Frontal cortex (tissue), 4 donors: Measurements from ENCODE around the gene SH3RF3. TPM values are rescaled to one million over a fixed set of nuclear protein-coding genes. Genes with fewer than 3 reads are reported as not detected.
"Not testable (repeated sequence)": the region's sequence is repeated elsewhere in the genome, so short reads cannot be mapped to it uniquely, and the experiment has no call there.

Experiments
- DNase-seq, 2 donors: peaks; one replicate each; pipeline ENCODE4 v3.0.0; 2012; ENCODE audit warnings: low spot score in 2 of 2
- FAIRE-seq: peaks from 2 replicates; lab custom pipeline; 2012; peaks lifted over from hg19 to GRCh38; lab: Jason Lieb, UNC
- total RNA-seq: library from RNA; depleted of rRNA; stranded (reverse); fragments of >200 nt; gene quantifications from one replicate; pipeline ENCODE4 v1.2.3, GENCODE V29; 2014
- donor health status: control.
- donor health status: control.
- donor health status: control.

SH3RF3 gene
- total RNA-seq, 1 donor from 2014 or later = 9.0 TPM

DNA sequence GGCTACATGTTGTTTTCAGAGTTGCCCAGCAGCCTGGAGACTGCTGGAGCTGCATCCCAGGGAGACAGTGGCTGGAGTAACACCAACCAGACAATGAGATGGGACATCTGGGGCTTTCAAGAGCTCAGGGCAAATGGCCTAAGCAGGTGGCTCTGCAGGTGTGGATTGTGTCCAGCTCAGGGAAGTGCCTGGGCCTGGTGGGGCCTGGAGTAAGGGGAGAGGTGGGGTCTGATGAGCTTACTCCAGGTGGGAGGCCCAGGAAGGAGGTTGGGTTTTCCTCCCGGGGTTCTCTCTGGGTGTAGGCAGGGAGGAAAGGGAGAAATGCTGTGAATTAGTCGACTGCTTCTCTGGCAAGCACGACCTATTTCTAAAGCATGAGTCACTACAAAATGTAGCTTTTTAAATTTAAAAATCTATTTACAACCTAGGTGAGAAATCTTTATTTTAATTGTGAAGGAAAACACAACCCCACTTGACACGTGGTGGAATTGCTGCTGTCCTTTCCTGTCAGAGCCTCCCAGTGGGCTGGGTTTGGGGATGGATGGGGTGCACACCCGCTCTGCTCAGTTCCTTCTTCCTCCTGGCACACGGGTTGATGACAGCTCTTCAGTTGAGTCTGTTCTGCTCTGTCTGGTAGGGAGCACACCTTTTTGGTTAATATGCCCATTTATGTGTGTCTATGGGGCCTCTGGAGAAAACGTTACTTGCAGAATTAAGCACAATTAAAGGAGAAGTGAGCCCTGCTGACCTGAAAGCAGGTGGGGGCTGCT, 81.6 kb downstream of the SH3RF3 start:
- FAIRE-seq (no peak), DNase-seq (no peak)

DNA sequence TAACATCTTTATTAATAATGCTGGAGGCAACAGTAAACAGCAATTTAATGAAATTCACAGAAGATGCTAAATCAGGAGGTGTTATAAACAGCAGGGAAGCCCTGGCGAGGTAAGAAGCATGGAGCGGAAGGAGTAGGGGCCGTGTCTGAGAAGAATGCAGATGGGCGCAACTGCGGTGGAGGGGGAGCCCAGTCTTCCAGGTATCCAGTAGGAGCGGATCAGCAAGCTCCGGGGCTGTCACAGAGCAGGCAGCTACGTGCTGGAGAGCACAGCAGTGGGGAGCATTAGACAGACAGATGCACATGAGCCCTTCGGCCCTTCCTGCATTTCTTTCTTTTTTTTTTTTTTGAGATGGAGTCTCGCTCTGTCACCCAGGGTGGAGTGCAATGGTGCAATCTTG, 82.3 kb downstream of the SH3RF3 start:
- no peak for DNase-seq
- FAIRE-seq = no peak

GRCh38 chr2:109212836-109213563, 84.0 kb downstream of the SH3RF3 start:
- FAIRE-seq = no peak
- no peak for DNase-seq

DNA sequence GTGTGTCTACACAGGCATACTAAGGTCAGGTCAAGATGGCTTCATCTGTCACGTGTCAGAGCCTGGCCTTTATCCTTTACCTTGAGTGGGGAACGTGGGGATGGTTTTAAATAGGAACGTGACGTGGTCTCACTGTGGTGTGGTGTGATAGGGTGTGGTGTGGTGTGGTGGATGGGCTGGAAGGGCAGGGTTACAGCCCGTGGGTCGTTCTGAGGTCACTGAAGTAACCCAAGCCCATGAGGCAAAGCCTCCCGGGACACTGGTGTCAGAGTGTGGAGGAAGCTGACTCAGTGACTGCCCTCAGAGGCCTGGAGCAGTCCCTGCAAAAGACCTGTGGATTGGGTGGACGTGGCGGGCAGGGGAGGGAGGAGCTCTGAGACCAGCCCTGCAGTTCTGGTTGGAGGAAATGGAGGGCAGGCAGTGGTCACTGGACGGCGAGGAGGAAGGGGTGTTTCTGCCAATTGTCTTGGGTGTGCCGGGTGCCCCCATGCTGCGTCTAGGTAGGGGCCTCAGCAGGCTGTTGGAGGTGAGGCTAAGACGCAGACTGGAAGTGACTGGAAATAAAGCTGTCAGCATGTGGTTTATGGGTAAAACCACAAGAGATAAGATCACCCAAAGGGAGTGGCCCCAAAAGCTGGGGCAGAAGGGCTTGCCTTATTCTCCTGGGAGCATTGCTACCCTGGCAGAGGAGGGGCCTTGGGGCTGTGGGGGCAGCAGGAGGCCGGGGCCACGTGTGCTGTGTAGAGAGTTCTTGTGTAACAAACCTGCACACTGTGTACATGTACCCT, 84.8 kb downstream of the SH3RF3 start:
- DNase-seq (no peak), FAIRE-seq (no peak)

- FAIRE-seq (no peak), DNase-seq (no peak)
Observed at GRCh38 chr2:109214651-109215371, 85.8 kb downstream of the SH3RF3 start.

GRCh38 chr2:109215866-109216265, 86.9 kb downstream of the SH3RF3 start:
- DNase-seq (no peak), FAIRE-seq (no peak)

- DNase-seq (no peak), FAIRE-seq (no peak)
Observed at GRCh38 chr2:109216332-109216731, 87.3 kb downstream of the SH3RF3 start.

DNA sequence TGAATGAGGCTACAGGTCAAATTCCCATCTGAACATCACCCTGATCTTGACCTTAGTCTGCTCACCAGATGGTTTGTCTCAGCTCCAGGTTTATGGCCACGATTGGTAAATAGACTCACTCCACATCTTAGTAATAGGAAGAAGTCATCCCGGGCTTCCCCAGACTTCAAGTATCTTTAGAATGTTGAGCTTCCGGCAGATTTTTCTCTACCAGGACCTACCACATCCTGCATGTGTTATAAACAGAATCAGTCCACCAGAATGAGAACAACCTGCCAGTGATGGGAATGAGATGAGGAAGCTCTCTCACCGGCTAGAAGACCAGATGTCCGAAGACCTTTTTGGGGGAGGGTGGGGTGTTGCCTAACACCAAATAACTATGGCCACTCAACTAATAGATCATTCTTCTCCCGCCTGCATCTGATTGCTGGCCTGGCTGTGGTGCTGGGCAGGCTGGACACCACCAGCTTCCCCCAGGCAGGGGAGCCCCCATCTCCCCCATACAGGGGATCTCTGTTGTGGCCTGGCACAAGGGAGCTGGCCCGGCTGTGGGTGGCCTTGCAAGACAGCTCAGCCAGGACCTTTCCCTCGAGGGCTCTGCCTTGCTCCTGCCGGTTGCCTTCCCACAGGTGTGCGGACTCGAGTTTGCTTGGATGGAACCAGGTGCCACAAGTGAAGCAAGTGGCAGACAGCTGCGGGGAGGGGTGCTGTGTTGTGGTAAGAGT, 88.5 kb downstream of the SH3RF3 start:
- FAIRE-seq = no peak
- DNase-seq = no peak

DNA sequence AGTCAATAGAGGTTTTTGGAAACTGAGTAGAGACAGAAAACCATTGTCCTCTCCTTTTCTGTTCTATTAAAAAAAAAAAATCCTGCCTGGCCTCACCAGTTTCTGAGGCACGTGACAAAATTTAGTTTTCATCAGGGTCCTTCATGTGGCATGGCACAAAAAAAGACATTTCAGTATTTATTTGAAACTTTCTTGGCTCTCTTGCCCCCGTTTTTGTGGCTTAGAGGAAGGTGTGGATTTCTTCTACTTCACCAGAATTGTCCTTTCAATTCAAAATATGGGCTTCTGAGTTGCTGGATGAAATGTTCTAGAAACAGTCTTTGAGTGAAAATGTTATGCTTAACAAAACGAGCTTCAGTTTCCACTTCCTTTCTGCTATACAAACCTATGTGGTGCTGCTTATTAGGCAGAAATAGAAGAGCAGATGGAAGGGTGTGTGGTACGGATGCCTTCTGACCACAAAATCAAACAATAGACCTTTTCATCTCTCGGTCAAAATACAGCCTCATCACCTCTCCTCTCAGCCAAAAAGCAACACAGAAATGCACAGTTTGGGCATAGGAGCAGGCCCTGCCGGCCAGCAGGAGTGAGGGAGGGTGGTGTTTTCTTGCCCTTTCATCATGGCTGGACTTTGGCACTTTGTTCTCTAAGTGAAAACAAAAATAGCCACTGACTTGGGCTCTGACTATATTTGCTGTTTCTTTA, 89.2 kb downstream of the SH3RF3 start:
- no peak for DNase-seq
- FAIRE-seq = no peak

- FAIRE-seq (no peak), DNase-seq (no peak)
Observed at GRCh38 chr2:109218792-109219126, 89.8 kb downstream of the SH3RF3 start.

DNA sequence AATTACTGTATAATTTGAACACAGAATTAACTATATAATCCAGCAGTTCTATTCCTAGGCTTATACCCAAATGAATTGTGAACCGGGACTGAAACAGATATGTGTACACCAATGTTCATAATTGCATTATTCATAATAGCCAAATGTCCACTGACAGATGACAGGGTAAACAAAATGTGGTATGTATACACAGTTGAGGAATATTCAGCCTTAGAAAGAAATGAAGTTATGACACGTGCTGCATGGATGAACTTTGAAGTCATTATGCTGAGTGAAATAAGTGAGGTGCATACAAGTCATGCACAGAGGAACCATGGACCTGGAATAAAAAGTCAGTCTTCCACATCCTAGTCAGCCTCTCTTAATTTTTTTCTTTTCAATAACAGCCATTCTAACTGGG, 91.9 kb downstream of the SH3RF3 start:
- DNase-seq (no peak), FAIRE-seq (no peak)

GRCh38 chr2:109221316-109221715, 92.3 kb downstream of the SH3RF3 start:
- not testable (repeated sequence) for FAIRE-seq, DNase-seq

GRCh38 chr2:109222422-109222821, 93.4 kb downstream of the SH3RF3 start:
- no peak for DNase-seq
- FAIRE-seq = no peak

DNA sequence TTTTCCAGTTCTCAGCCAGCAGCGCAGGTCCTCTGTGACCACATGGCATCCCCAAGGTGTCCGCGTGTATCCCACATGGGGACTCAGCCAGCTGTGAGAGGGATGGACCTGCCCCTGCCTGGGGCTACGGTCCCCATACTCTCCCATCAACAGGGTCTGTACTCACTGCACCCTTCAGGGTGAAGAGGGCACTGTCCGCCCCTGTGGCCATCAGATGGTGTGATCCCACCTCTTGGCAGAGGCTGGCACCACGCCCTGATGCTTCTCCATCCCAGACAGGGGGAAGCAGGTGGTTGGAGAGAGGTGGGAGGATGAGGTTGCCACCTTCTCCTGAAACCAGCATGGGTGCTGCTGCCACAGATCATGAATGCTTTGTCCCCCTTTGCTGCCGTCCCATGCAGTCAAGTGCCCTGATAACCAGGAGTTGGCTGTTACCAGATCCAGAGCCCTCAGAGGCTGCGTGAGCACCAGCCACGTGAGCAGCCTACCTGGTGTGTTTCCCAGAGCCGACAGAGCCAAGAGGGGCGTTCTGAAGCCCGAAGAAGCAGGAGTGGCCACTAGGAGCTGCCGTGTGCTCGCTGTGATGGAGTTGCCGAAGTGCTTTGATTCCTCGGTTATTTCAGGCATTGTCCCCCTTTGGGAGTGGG, 93.9 kb downstream of the SH3RF3 start:
- no peak for DNase-seq

DNA sequence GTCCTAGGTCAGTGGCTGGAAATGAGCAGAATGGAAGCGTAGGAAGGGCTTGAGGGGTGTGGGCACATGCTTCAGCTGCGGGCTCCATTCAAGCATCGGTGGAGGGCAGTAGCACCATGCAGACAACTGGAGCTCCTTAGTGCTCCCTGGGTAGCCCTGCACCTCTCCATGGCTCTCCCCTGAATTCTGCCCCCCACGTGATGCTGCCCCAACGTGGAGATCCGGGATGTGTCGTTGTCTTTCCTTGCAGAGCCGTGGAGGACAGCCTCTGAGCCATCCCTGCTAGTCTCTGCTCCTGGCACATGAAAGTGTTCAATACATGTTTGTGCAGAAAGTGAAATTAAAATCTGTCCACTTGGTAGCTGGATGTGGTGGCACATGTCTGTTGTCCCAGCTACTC, 94.5 kb downstream of the SH3RF3 start:
- FAIRE-seq = no peak
- DNase-seq = no peak

More for the DNA sequence above, 93.9 kb downstream of the SH3RF3 start:
- FAIRE-seq = no peak

- FAIRE-seq = not testable (repeated sequence)
Observed at GRCh38 chr2:109224341-109224740, 95.3 kb downstream of the SH3RF3 start.

DNA sequence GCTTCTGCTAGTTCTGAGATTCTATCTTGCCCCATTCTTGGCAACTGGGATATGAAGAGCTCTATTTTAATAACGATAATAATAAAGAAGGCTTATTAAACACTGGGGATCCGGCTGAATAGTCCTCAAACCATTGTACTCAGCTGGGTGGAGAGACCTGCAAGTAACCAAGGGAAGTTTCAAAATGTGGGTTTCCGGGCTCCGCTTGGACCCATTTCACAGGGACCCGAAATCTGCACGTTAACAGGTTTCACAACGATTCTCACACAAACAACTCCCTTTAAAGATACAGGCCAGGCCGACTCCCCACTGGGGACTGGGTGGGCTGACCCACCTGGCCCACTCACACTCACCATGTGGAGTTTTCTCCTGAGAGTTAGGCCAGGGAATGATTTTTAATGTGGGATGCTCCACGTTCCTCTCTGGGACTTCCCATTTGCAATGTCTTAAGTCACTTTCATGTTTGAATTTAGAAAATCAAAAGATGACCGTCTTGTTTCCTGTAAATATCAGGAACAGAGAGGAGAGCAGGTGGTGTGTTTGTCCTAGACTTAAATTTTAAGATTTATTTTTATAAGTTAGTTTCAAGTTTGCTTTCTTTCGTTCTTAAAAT, 96.3 kb downstream of the SH3RF3 start:
- FAIRE-seq (no peak), DNase-seq (no peak)

More at GRCh38 chr2:109224341-109224740, 95.3 kb downstream of the SH3RF3 start:
- not testable (repeated sequence) for DNase-seq

DNA sequence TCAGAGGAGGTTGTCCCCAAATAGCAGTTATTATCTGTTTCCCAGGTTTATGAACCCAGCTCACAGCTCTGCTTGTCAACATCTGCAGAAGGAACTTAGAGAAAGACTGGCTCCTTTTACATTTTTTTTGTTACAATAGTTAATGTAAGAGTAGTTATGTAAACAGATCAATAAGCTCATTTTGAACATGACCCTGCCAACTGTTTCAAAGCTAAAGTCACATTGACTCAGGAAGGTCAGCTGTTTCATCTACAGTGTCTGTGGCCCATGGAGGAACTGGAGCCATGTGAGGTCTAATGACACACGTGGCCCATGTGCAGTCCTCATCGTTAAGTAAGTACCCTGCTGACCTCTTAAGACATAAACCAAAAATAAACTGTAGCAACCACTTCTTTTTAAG, 97.1 kb downstream of the SH3RF3 start:
- DNase-seq (no peak), FAIRE-seq (no peak)
